T-helper 1 cell (primary cell): Measurements from ENCODE around the gene EHD2.
"Not testable (repeated sequence)": the region's sequence is repeated elsewhere in the genome, so short reads cannot be mapped to it uniquely, and the experiment has no call there.

Experiments used
- DNase-seq, 5 donors: peaks; one replicate each; pipeline ENCODE4 v3.0.0-alpha.2; 2012 to 2020

The EHD2 gene

DNA sequence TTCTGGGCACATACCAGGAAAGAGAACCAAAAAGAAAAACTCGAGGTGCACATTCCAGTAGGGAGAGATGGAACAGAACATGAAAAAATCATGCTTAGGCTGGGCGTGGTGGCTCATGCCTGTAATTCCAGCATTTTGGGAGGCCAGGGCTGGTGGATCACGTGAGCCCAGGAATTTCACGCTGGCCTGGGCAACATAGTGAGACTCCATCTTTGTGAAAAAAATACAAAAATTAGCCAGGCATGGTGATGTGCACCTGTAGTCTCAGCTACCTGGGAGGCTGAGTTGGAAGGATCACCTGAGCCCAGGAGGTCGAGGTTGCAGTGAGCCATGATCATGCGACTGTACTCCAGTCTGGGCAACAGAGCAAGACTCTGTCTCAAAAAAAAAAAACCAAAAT, 58.1 kb downstream of the EHD2 start:
- DNase-seq = not testable (repeated sequence)

- DNase-seq = no peak
These were observed 63.3 kb downstream of the EHD2 start for GRCh38 chr19:47776568-47776967.

DNA sequence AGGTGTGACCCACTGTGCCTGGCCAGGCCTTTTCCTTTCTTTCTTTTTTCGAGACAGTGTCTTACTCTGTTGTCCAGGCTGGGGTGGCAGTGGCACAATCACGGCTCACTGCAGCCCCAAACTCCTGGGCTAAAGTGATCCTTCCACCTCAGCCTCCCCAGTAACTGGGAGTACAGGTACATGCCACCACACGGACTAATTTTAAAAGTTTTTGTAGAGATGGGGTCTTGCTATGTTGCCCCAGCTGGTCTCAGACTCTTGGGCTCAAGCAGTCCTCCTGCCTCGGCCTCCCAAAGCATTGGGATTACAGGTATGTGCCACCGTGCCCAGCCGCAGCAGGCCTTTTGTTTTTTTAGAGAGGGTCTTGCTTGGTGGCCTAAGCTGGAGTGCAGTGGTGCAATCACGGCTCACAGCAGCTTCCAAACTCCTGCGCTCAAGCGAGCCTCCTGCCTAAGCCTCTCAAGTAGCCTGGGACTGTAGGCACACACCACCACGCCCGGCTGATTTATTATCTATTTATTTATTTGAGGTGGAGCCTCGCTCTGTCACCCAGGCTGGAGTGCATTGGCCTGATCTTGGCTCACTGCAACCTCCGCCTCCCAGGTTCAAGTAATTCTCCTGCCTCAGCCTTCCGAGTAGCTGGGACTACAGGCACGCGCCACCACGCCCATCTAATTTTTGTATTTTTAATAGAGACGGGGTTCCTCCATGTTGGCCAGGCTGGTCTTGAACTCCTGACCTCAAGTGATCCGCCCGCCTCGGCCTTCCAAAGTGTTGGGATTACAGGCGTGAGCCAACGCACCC, 64.2 kb downstream of the EHD2 start:
- DNase-seq = not testable (repeated sequence)

GRCh38 chr19:47778049-47778953, 65.1 kb downstream of the EHD2 start, which contains the start of gene SELENOW:
SELENOW (plus strand) TSS chr19:47778703; CDS start chr19:47778786, 83 bp downstream.
- peak; percentile 50 to 81 (median 66) for DNase-seq

DNA sequence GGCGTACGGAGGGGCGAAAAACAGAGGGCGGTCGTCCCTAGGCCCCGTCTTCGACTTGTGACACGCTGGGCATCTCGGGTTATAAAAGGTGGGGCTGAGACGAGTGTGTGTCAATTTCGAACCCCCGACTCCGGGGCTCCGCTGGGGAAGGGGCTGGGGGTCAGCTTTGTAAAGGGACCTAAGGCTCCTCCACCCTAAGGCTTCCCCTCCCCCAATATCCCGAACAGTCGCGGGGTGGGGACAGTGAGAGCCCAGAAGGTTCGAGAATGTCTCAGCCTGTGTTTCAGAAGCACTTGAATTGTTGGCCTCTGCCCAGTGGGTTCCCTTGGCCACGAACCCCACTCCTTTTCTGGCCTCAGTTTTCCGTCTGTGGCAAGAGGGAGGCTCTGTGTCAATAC, 65.7 kb downstream of the EHD2 start:
- DNase-seq = no peak

GRCh38 chr19:47779524-47780214, 66.4 kb downstream of the EHD2 start:
- DNase-seq = no peak

GRCh38 chr19:47780215-47780551, 67.0 kb downstream of the EHD2 start:
- DNase-seq = no peak

- no peak for DNase-seq
These were observed 68.5 kb downstream of the EHD2 start for GRCh38 chr19:47781590-47782262.

DNA sequence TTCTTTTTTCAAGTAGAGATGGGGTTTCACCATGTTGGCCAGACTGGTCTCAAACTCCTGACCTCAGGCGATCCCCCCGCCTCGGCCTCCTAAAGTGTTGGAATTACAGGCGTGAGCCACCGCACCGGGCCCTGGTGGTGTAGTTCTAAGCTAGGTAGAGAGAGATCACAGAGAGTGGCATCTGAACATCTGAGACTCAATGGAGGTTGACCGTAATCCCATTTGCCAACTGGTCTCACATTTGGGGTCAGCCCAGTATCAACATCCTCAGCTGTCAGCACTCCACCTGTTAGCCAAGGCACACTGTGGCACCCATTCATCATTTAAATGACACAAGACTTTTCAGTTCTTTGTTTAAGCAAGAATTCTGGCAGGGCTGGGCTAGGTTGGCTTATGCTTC, 73.3 kb downstream of the EHD2 start:
- DNase-seq = no peak

- not testable (repeated sequence) for DNase-seq
These were observed 74.1 kb downstream of the EHD2 start for GRCh38 chr19:47787307-47787706.

DNA sequence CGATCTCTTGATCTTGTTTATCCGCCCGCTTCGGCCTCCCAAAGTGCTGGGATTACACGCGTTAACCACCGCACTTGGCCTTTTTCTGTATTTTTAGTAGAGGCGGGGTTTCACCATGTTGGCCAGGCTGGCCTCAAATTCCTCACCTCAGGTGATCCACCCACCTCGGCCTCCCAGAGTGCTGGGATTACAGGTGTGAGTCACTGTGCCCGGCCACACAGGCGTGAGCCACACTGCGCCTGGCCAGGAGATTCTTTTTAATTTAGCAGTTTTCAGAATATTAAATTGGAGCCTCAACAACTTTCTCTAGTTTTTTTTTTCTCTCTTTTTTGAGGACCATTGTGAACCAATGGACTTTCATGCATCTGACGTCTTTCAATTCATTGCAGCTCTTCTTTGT, 76.6 kb downstream of the EHD2 start:
- DNase-seq = not testable (repeated sequence)

GRCh38 chr19:47790398-47790814, 77.2 kb downstream of the EHD2 start:
- peak; percentile 59 to 85 (median 70) for DNase-seq

GRCh38 chr19:47792616-47793015, 79.4 kb downstream of the EHD2 start:
- DNase-seq = no peak
